Liver (tissue), 3 donors: Measurements from ENCODE around the gene FILIP1.

Source experiments
- ATF3 ChIP-seq: IDR thresholded peaks from 2 replicates; pipeline ENCODE4 v1.6.1; 2016; ENCODE audit warnings: antibody characterized with exemption
- CTCF ChIP-seq: fragments of 150-350 bp; IDR thresholded peaks from 2 replicates; pipeline ENCODE4 v1.5.1; 2017; ENCODE audit warnings: improper control_type of control experiment, low read depth, low read length; ENCODE audit not compliant: missing input control
- EGR1 ChIP-seq, 2 donors: IDR thresholded peaks; 2 replicates each; pipeline ENCODE4 v1.6.1; 2016 to 2018; ENCODE audit warnings: antibody characterized with exemption in 2 of 2, low read depth in 2 of 2
- GABPA ChIP-seq, 2 donors: IDR thresholded peaks in 1 of 2; conservative IDR thresholded peaks in 1 of 2; 2 replicates each; pipeline ENCODE4 v1.6.1; 2016; ENCODE audit warnings: antibody characterized with exemption in 2 of 2, mild to moderate bottlenecking in 1 of 2, moderate library complexity in 1 of 2
- JUND ChIP-seq, 2 donors: IDR thresholded peaks; 2 replicates each; pipeline ENCODE4 v1.6.1; 2016; ENCODE audit warnings: antibody characterized with exemption in 2 of 2
- MAX ChIP-seq: IDR thresholded peaks from 2 replicates; pipeline ENCODE4 v1.6.1; 2016; ENCODE audit warnings: antibody characterized with exemption
- RAD21 ChIP-seq, 2 donors: IDR thresholded peaks; 2 replicates each; pipeline ENCODE4 v1.6.1; 2016; ENCODE audit warnings: antibody characterized with exemption in 2 of 2, mild to moderate bottlenecking in 2 of 2
- REST ChIP-seq: IDR thresholded peaks from 2 replicates; pipeline ENCODE4 v1.6.1; 2016; ENCODE audit warnings: antibody characterized with exemption, mild to moderate bottlenecking
- RXRA ChIP-seq, 2 donors: IDR thresholded peaks; 2 replicates each; pipeline ENCODE4 v1.6.1; 2017 to 2018; ENCODE audit warnings: antibody characterized with exemption in 2 of 2, mild to moderate bottlenecking in 1 of 2
- TAF1 ChIP-seq: conservative IDR thresholded peaks from 2 replicates; pipeline ENCODE4 v1.6.1; 2016; ENCODE audit warnings: antibody characterized with exemption, mild to moderate bottlenecking
- YY1 ChIP-seq: IDR thresholded peaks from 2 replicates; pipeline ENCODE4 v1.6.1; 2016; ENCODE audit warnings: antibody characterized with exemption, mild to moderate bottlenecking
- donor health status: healthy.
- donor health status: healthy.

GRCh38 chr6:75296811-75297779 is 196.5 kb downstream of the FILIP1 start:
- peak; percentile 66 for TF ChIP-seq CTCF
- TF ChIP-seq JUND (IDR thresholded peaks at IDR 0.05): peak in 1 of 2 donors; percentile 9
- no peak for TF ChIP-seq GABPA (IDR thresholded peaks at IDR 0.05 in 1 of 2, conservative IDR thresholded peaks at IDR 0.05 in 1 of 2)
- no peak for TF ChIP-seq ATF3
- peak; percentile 89 to 90 for TF ChIP-seq RAD21 (IDR thresholded peaks at IDR 0.05)
- no peak for TF ChIP-seq MAX
- TF ChIP-seq TAF1: no peak
- no peak for TF ChIP-seq REST
- TF ChIP-seq EGR1 (IDR thresholded peaks at IDR 0.05; ENCODE audit: low read depth in 2 of 2): no peak
- TF ChIP-seq YY1: no peak
- TF ChIP-seq RXRA (IDR thresholded peaks at IDR 0.05): no peak
